H1 (cell line): ENCODE data around the gene TEAD1. TPM values are rescaled to one million over a fixed set of nuclear protein-coding genes. Genes with fewer than 3 reads are reported as not detected.

ENCODE experiments used
- CTCF ChIA-PET: fragments of 300-600 bp; sonication (Branson Sonifier 250); formaldehyde crosslinking; loops from one replicate; lab custom pipeline; 2021; ENCODE audit not compliant: partially characterized antibody; lab: Charles Lee
- POLR2A ChIA-PET: fragments of 300-600 bp; sonication (Branson Sonifier 250); formaldehyde crosslinking; loops from one replicate; lab custom pipeline; 2021; ENCODE audit warnings: inconsistent platforms; ENCODE audit not compliant: partially characterized antibody; lab: Charles Lee
- DNase-seq, 2 experiments: peaks; one replicate each; pipeline versions ENCODE4 v3.0.0 to v3.0.0-alpha.2; 2010 to 2022; ENCODE audit warnings: low spot score in 2 of 2, low read depth in 1 of 2, mixed read lengths in 1 of 2
- FAIRE-seq: peaks from 2 replicates; lab custom pipeline; 2011; peaks lifted over from hg19 to GRCh38; lab: Jason Lieb, UNC
- H2AFZ ChIP-seq: 2 replicates; pipeline ENCODE4 v1.8.1; 2012; ENCODE audit warnings: low read length, inconsistent platforms
- H2AK5ac ChIP-seq: 2 replicates; pipeline ENCODE4 v1.6.1; 2013; ENCODE audit warnings: low read depth, low read length
- H2BK120ac ChIP-seq: replicated peaks from 2 replicates; pipeline ENCODE3; 2013; ENCODE audit warnings: low read depth, low read length, inconsistent platforms
- H2BK12ac ChIP-seq: 2 replicates; pipeline ENCODE4 v1.6.1; 2013; ENCODE audit warnings: low read depth, low read length
- H2BK15ac ChIP-seq: 2 replicates; pipeline ENCODE4 v1.6.1; 2013; ENCODE audit warnings: low read length
- H2BK20ac ChIP-seq: 2 replicates; pipeline ENCODE4 v1.6.1; 2013; ENCODE audit warnings: low read length
- H2BK5ac ChIP-seq: 2 replicates; pipeline ENCODE4 v1.6.1; 2013; ENCODE audit warnings: low read depth, low read length
- H3K14ac ChIP-seq: 2 replicates; pipeline ENCODE4 v1.6.1; 2013; ENCODE audit warnings: inconsistent platforms; ENCODE audit not compliant: insufficient read length
- H3K18ac ChIP-seq: 2 replicates; pipeline ENCODE4 v1.6.1; 2013; ENCODE audit warnings: low read length; ENCODE audit errors: extremely low read depth
- H3K23ac ChIP-seq: 2 replicates; pipeline ENCODE4 v1.6.1; 2013; ENCODE audit warnings: inconsistent platforms; ENCODE audit not compliant: insufficient read length
- H3K23me2 ChIP-seq: 2 replicates; pipeline ENCODE4 v1.6.1; 2013; ENCODE audit warnings: low read depth, low read length
- H3K27ac ChIP-seq: 2 replicates; pipeline ENCODE4 v1.6.1; 2011; ENCODE audit warnings: low read depth, low read length, inconsistent platforms
- H3K27me3 ChIP-seq, 4 experiments: replicated peaks in 1 of 4; 1 replicate in 1 of 4; 2 replicates in 3 of 4; pipeline versions ENCODE4 v1.6.1 to v1.8.1; 2011 to 2013; ENCODE audit warnings: low read length in 3 of 4, mild to moderate bottlenecking in 3 of 4, inconsistent platforms in 2 of 4, mixed read lengths in 2 of 4, moderate library complexity in 1 of 4; ENCODE audit not compliant: control insufficient read depth in 3 of 4, insufficient read depth in 3 of 4; ENCODE audit errors: extremely low read depth in 1 of 4
- H3K36me3 ChIP-seq, 4 experiments: 2 replicates each; pipeline versions ENCODE4 v1.6.1 to v1.8.1; 2011 to 2013; ENCODE audit warnings: mild to moderate bottlenecking in 4 of 4, low read length in 3 of 4, moderate library complexity in 2 of 4, control low read depth in 1 of 4, inconsistent platforms in 1 of 4; ENCODE audit not compliant: insufficient read depth in 4 of 4, control insufficient read depth in 2 of 4
- H3K4ac ChIP-seq: replicated peaks from 2 replicates; pipeline ENCODE3; 2013; ENCODE audit warnings: low read length, low read depth, mixed read lengths, inconsistent platforms; ENCODE audit not compliant: insufficient read length
- H3K4me1 ChIP-seq, 4 experiments: replicated peaks in 1 of 4; 1 replicate in 1 of 4; 2 replicates in 3 of 4; pipeline versions ENCODE4 v1.6.1 to v1.8.1; 2011 to 2013; ENCODE audit warnings: low read length in 3 of 4, inconsistent platforms in 2 of 4, mixed read lengths in 1 of 4; ENCODE audit not compliant: insufficient read depth in 4 of 4, control insufficient read depth in 3 of 4
- H3K4me2 ChIP-seq, 2 experiments: 2 replicates each; pipeline versions ENCODE4 v1.6.1 to v1.8.1; 2011 to 2013; ENCODE audit warnings: low read depth in 2 of 2, low read length in 2 of 2, control low read depth in 1 of 2, inconsistent platforms in 1 of 2, mild to moderate bottlenecking in 1 of 2; ENCODE audit not compliant: insufficient read depth in 1 of 2
- H3K4me3 ChIP-seq, 4 experiments: fragments of 200-600, 300-600 bp in 1 of 4; sonication (generic), shearing (Covaris generic), sonication (Bioruptor Twin) in 1 of 4; 2 replicates each; pipeline versions ENCODE4 v1.5.1 to v1.8.1; 2011 to 2016; ENCODE audit warnings: low read length in 4 of 4, low read depth in 3 of 4, control low read depth in 2 of 4, inconsistent platforms in 2 of 4, mild to moderate bottlenecking in 2 of 4, mixed read lengths in 1 of 4, moderate library complexity in 1 of 4; ENCODE audit not compliant: insufficient read depth in 2 of 4; ENCODE audit errors: extremely low read depth in 1 of 4
- H3K56ac ChIP-seq: replicated peaks from 2 replicates; pipeline ENCODE3; 2013; ENCODE audit warnings: low read depth, mild to moderate bottlenecking, mixed read lengths, low read length, inconsistent platforms; ENCODE audit not compliant: insufficient read length
- H3K79me1 ChIP-seq: 2 replicates; pipeline ENCODE4 v1.6.1; 2013; ENCODE audit warnings: low read depth, low read length, control low read depth
- H3K79me2 ChIP-seq, 2 experiments: 2 replicates each; pipeline versions ENCODE4 v1.6.1 to v1.8.1; 2012 to 2013; ENCODE audit warnings: low read length in 2 of 2, mild to moderate bottlenecking in 2 of 2, inconsistent platforms in 1 of 2; ENCODE audit not compliant: insufficient read depth in 2 of 2, control insufficient read depth in 1 of 2
- H3K9ac ChIP-seq, 4 experiments: replicated peaks in 1 of 4; 1 replicate in 1 of 4; 2 replicates in 3 of 4; pipeline versions ENCODE4 v1.6.1 to v1.8.1; 2011 to 2013; ENCODE audit warnings: low read depth in 3 of 4, low read length in 3 of 4, control low read depth in 2 of 4, mild to moderate bottlenecking in 2 of 4, moderate library complexity in 2 of 4, inconsistent platforms in 1 of 4; ENCODE audit errors: extremely low read depth in 1 of 4
- H3K9me3 ChIP-seq, 2 experiments: 2 replicates each; pipeline versions ENCODE4 v1.6.1 to v1.8.1; 2012 to 2013; ENCODE audit warnings: mild to moderate bottlenecking in 2 of 2, moderate library complexity in 2 of 2, control low read depth in 1 of 2, inconsistent platforms in 1 of 2, low read depth in 1 of 2, low read length in 1 of 2, mixed read lengths in 1 of 2; ENCODE audit not compliant: insufficient read depth in 2 of 2
- H4K20me1 ChIP-seq, 2 experiments: replicated peaks in 1 of 2; 2 replicates each; pipeline versions ENCODE3 to v1.8.1; 2011 to 2013; ENCODE audit warnings: inconsistent platforms in 2 of 2, low read length in 2 of 2, mild to moderate bottlenecking in 1 of 2; ENCODE audit not compliant: insufficient read depth in 2 of 2, control insufficient read depth in 1 of 2
- H4K5ac ChIP-seq: 2 replicates; pipeline ENCODE4 v1.6.1; 2013; ENCODE audit warnings: low read length, low read depth, mixed read lengths, inconsistent platforms; ENCODE audit not compliant: insufficient read length
- H4K8ac ChIP-seq: 2 replicates; pipeline ENCODE4 v1.8.0; 2013; ENCODE audit warnings: mild to moderate bottlenecking, moderate library complexity, low read length, inconsistent platforms; ENCODE audit not compliant: insufficient read depth; ENCODE audit errors: extremely low read depth
- H4K91ac ChIP-seq: replicated peaks from 2 replicates; pipeline ENCODE3; 2013; ENCODE audit warnings: low read length, mixed read lengths, inconsistent platforms; ENCODE audit not compliant: insufficient read length
- CTBP2 ChIP-seq: IDR thresholded peaks from 2 replicates; pipeline ENCODE4 v1.7.0; 2011; ENCODE audit warnings: borderline replicate concordance, mild to moderate bottlenecking, moderate library complexity, mixed read lengths, low read length; ENCODE audit not compliant: insufficient read depth, insufficient read length
- HDAC6 ChIP-seq: IDR thresholded peaks from one replicate; pipeline ENCODE4 v1.7.1; 2012; ENCODE audit warnings: low read depth, mild to moderate bottlenecking, inconsistent platforms, low read length, moderate library complexity
- JUN ChIP-seq: IDR thresholded peaks from 2 replicates; pipeline ENCODE4 v1.6.1; 2011; ENCODE audit warnings: low read depth, mild to moderate bottlenecking, improper control_type of control experiment, low read length
- JUND ChIP-seq: IDR thresholded peaks from 2 replicates; pipeline ENCODE4 v1.6.1; 2011; ENCODE audit warnings: mild to moderate bottlenecking, improper control_type of control experiment, low read length
- KDM4A ChIP-seq: IDR thresholded peaks from one replicate; pipeline ENCODE4 v1.7.1; 2012; ENCODE audit warnings: low read depth, mild to moderate bottlenecking, moderate library complexity, low read length, inconsistent platforms; ENCODE audit not compliant: severe bottlenecking
- RAD21 ChIP-seq, 2 experiments: IDR thresholded peaks in 1 of 2; conservative IDR thresholded peaks in 1 of 2; 2 replicates each; pipeline ENCODE4 v1.6.1; 2011; ENCODE audit warnings: low read depth in 2 of 2, low read length in 2 of 2, improper control_type of control experiment in 1 of 2, inconsistent platforms in 1 of 2, mild to moderate bottlenecking in 1 of 2, moderate library complexity in 1 of 2
- RBBP5 ChIP-seq: IDR thresholded peaks from 2 replicates; pipeline ENCODE4 v1.7.1; 2012; ENCODE audit warnings: low read depth, mild to moderate bottlenecking, inconsistent platforms, low read length, moderate library complexity, borderline replicate concordance
- RFX5 ChIP-seq: IDR thresholded peaks from 2 replicates; pipeline ENCODE4 v1.6.1; 2011; ENCODE audit warnings: low read depth, low read length, improper control_type of control experiment, borderline replicate concordance
- SIN3A ChIP-seq, 2 experiments: IDR thresholded peaks in 1 of 2; conservative IDR thresholded peaks in 1 of 2; 2 replicates each; pipeline ENCODE4 v1.6.1; 2011 to 2012; ENCODE audit warnings: low read length in 2 of 2, improper control_type of control experiment in 1 of 2, low read depth in 1 of 2, mild to moderate bottlenecking in 1 of 2
- SUZ12 ChIP-seq: fragments of 200-600 bp; sonication (generic); IDR thresholded peaks from 2 replicates; pipeline ENCODE4 v1.6.1; 2012; ENCODE audit warnings: mild to moderate bottlenecking, inconsistent platforms, low read length, moderate library complexity, mixed read lengths
- TBP ChIP-seq: IDR thresholded peaks from 2 replicates; pipeline ENCODE4 v1.6.1; 2011; ENCODE audit warnings: low read depth, low read length, improper control_type of control experiment
- ZNF274 ChIP-seq: IDR thresholded peaks from 2 replicates; pipeline ENCODE4 v1.7.0; 2012; ENCODE audit warnings: low read length, borderline replicate concordance; ENCODE audit errors: extremely low read depth
- polyA plus RNA-seq, 7 experiments: library from polyadenylated mRNA; depleted of rRNA in 3 of 7; stranded (reverse) in 5 of 7; unstranded in 2 of 7; fragments of >200 nt in 5 of 7; fragments of 200-250 nt in 2 of 7; gene quantifications; 1 replicate in 5 of 7; 2 replicates in 1 of 7; 4 replicates in 1 of 7; pipeline versions ENCODE4 v1.2.1 to v1.2.3, GENCODE V29; 2011 to 2013; ENCODE audit warnings: missing spikeins in 2 of 7, mixed read lengths in 2 of 7
- total RNA-seq: library from RNA; stranded (reverse); fragmentation: NEBNext Ultra II Directional; extraction: Animal tissue kit (Norgen Biotek cat#: 25700); gene quantifications from 2 replicates; pipeline ENCODE4 v1.2.1, GENCODE V29; 2021

The TEAD1 gene
- total and polyA plus RNA-seq, 2 of the 8 experiments (the other 6 are each of a cell fraction or from before 2014, with no cell fraction given): 15.6 to 67.4 TPM

DNA sequence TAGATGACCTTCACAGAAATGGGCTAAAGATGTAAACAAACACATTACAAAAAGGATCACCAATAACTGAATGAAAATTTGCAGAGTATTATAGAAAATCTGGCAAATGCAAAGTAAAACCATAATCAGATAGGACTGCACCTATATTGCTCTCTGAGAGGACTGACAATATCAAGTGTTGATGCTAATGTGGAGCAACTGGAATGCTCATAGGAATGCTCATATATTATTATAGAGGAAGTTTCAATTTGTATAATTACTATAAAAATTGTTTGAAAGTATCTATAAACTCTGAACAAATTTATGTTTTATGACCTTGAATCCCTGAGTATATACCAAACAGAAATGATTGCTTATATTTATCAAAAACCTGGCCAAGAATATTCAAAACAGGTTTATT, 18.4 kb upstream of the TEAD1 start:
- FAIRE-seq: no peak
- TF ChIP-seq JUN: no peak
- no peak for TF ChIP-seq RAD21 (IDR thresholded peaks at IDR 0.05 in 1 of 2, conservative IDR thresholded peaks at IDR 0.05 in 1 of 2; ENCODE audit: low read depth in 2 of 2, low read length in 2 of 2)
- TF ChIP-seq CTBP2: no peak
- TF ChIP-seq ZNF274: no peak
- TF ChIP-seq SUZ12: no peak
- no peak for TF ChIP-seq KDM4A
- no peak for TF ChIP-seq RBBP5
- no peak for TF ChIP-seq HDAC6
- no peak for TF ChIP-seq JUND
- no peak for TF ChIP-seq TBP
- no peak for TF ChIP-seq RFX5
- no peak for TF ChIP-seq SIN3A (conservative IDR thresholded peaks at IDR 0.05 in 1 of 2, IDR thresholded peaks at IDR 0.05 in 1 of 2; ENCODE audit: low read depth in 1 of 2, low read length in 2 of 2)
- no peak overlapping the region for H4K5ac ChIP-seq

More for the DNA sequence above, 18.4 kb upstream of the TEAD1 start:
- Histone ChIP-seq H3K18ac (no peak overlapping the region), H2BK20ac (no peak overlapping the region), H4K20me1 (no peaks in the 10 kb centered on the region), H4K8ac (no peak overlapping the region), H4K91ac (no peak overlapping the region), H2BK120ac (no peak overlapping the region), H3K14ac (no peak overlapping the region), H3K9ac (no peak overlapping the region), H3K4me2 (no peak overlapping the region), H2AFZ (no peak overlapping the region), H3K79me2 (no peaks in the 10 kb centered on the region), H3K9me3 (peaks cover 0 to 11% of the 10 kb centered on the region in 2 experiments; a peak in 2 of 4 replicates), H2BK12ac (no peak overlapping the region), H3K27me3 (no peaks in the 10 kb centered on the region), H3K56ac (no peak overlapping the region), H3K27ac (no peak overlapping the region), H3K4me1 (no peaks in the 10 kb centered on the region), H3K4me3 (no peak overlapping the region), H2AK5ac (no peak overlapping the region), H3K23ac (no peak overlapping the region), H3K23me2 (no peaks in the 10 kb centered on the region), H2BK15ac (no peak overlapping the region), H3K36me3 (no peaks in the 10 kb centered on the region), H2BK5ac (no peak overlapping the region), H3K4ac (no peak overlapping the region), H3K79me1 (no peaks in the 10 kb centered on the region)
- ChIA-PET POLR2A (no interaction called here), CTCF (interaction anchor here (0.7 kb wide), 2 partner anchors 77 to 252 kb away, joined by 3 read pairs; no protein-coding TSS in a partner anchor)
- no peak for DNase-seq
